HG03342 (cell line): Measurements from ENCODE around the gene MAP3K5.
A peak's percentile ranks its signal among the peaks of the same experiment; 100 is the strongest.

Source experiments
- ATAC-seq: cut with Tn5 transposase; IDR thresholded peaks from one replicate; pipeline ENCODE4 v1.9.1; 2021; ENCODE audit warnings: mild to moderate bottlenecking, moderate library complexity; ENCODE audit not compliant: unreplicated experiment

The MAP3K5 gene

GRCh38 chr6:136750696-136751521 is 41.4 kb downstream of the MAP3K5 start:
- ATAC-seq = no peak

DNA sequence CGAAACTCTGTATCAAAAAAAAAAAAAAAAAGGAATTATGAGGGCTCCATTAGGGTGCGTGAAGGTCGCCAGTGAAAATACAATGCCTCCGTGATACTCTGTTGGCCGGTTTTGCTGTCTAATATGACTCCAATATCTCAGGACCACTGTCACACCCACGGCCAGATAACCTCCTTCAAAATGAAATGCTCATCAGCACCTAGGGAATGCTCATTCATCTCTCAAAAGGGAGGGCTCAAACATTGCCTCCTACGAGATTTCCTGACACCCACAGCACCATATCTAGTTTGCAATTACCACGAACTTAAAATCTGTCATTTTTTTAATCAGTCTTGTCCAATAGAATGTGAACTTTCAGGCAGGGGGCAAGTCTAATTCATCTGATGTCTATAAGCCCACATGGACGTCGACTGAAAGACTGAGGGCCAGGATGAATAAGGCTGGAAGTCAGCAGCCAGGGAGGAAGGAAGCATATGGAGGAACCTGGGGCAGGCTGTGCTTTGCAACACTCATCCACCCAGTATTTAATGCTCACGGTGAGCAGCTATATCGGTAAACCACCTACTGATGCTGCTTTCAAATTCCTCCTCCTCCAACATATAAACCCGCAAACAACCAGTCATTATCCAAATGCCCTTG is 42.8 kb downstream of the MAP3K5 start:
- no peak for ATAC-seq

DNA sequence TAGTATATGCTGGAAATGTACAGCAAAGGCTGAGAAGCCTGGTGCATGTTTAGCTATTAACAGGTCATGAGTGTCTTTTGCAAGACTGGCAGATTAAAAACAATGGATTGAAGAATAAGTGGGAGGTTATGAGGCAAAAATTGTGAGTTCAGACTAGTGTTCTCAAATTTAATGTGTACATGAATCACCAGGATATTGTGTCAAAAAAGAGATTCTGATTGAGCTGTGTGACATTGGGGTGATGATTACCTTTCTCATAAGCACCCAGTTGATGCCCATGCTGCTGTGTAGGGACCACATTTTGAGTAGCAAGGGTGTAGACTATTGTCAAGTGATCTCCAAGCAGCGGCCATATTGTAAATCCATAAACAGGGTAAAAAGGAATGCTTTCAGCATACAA is 44.8 kb downstream of the MAP3K5 start:
- no peak for ATAC-seq

GRCh38 chr6:136745300-136745699 is 47.0 kb downstream of the MAP3K5 start:
- ATAC-seq = no peak

- ATAC-seq = no peak
Measured at GRCh38 chr6:136744889-136745288, 47.4 kb downstream of the MAP3K5 start.

DNA sequence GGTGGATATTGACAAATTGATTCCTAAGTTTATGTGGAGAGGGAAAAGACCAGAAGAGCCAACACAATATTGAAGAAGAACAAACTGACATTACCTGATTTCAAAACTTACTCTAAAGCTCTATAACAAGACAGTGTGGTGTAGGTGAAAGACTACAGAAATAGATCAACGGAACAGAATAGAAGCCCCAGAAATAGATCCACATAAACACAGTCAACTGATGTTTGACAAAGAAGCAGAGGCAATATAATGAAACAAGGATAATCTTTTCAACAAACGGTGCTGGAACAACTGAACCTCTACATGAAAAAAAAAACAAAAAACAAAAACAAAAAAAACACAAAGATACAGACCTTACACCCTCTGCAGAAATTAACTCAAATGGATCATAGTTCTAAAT is 50.2 kb downstream of the MAP3K5 start:
- no peak for ATAC-seq

GRCh38 chr6:136740050-136740974 is 52.0 kb downstream of the MAP3K5 start:
- no peak for ATAC-seq

DNA sequence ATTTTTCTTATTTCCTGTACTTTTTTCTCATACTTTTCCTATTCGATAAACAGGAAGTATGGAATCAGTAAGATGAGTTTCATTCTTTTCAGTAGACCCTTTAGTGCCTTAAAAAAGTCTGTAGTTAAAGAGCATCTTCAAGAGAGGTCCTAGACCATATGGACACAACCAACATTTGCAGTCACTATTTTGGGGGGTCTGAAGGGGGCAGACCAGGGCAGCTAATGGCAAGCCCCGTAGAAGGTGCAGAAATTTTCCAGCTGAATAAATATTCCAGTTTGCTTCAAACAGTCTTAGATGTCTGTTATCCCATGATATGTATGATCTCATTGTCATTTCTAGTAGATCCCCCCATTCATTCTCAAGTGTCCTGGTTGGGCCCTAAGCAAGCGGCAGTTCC is 52.8 kb downstream of the MAP3K5 start:
- no peak for ATAC-seq

GRCh38 chr6:136739071-136739470 is 53.2 kb downstream of the MAP3K5 start:
- ATAC-seq = no peak

- no peak for ATAC-seq
Measured at GRCh38 chr6:136738692-136739057, 53.6 kb downstream of the MAP3K5 start.

GRCh38 chr6:136737871-136738691 is 54.2 kb downstream of the MAP3K5 start:
- no peak for ATAC-seq

DNA sequence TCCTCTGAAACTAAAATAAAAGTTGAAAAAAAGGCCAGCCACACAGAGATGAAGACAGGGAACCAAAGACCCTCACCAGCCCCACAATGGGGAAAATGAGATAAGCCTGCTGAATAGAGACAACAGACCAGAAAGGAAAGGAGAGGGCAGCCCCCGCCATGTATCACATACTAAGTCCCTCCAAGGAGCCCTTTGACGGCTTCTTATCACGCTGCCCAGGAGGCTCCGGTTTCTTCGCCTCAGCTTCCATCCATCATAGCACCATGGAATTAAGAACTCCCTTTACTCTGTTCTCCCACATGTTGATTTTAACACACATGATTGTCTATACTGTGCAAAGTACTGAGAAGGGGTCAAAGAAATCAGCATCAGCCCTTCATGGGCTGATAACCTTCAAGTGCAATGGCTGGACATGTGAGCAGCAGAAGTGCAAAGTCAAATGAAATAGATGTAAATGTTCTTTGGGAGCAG is 54.9 kb downstream of the MAP3K5 start:
- no peak for ATAC-seq

DNA sequence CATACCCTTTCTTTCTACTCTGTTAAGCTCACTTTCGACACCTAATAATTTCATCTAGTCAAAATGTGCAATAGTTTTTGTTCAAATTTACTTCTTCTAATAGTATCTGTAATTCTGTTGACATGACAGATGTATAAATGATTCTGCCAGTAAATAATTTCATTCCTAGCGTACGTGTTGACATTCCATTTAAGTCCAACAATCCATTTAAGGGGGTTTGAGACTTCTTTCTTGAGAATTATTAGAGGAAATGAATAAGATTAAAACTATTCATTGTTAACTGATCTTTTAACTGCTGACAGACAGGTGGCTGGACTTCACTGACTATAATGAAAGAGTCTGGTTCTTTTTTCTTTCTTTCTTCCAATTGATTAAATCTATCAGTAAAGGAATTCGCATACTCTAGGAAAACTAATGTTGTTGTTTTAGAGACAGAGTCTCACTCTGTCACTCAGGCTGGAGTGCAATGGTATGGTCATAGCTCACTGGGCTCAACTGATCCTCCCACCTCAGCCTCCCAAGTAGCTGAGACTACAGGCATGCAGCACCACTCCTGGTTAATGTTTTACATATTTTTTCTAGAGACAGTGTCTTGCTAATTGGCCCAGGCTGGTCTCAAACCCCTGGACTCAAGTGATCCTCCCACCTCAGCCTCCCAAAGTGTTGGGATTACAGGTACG is 55.9 kb downstream of the MAP3K5 start:
- ATAC-seq = peak; percentile 73

- ATAC-seq = no peak
Measured at GRCh38 chr6:136734977-136735376, 57.3 kb downstream of the MAP3K5 start.

DNA sequence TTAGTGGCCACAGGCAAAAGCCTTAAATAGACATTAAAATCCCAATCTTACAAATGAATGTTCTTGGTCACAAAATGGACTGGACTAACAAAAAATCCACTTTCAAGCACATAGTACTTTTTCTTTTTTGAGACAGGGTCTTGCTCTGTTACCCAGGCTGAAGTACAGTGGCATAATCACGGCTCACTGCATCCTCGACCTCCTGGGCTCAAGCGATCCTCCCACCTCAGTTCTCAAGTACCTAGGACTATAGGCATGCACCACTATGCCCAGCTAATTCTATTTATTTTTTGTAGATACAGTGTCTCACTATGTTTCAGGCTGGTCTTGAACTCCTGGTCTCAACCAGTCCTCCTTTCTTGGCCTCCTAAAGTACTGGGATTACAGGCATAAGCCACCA is 59.4 kb downstream of the MAP3K5 start:
- no peak for ATAC-seq

DNA sequence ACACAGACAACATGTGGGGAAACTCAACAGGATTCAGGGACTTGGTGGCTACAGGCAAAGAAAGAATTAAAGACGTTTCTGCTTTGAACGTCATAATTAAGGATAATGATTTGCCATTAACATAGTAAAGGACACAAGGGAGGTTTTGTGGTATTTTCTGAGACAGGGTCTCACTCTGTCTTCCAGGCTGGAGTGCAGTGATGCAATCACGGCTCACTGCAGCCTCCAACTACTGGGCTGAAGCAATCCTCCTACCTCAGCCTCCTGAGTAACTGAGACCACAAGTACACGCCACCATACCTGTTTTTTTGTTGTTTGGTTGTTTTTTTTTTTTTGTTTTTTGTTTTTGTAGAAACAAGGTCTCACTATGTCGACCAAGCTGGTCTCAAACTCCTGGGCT is 62.4 kb downstream of the MAP3K5 start:
- no peak for ATAC-seq

- ATAC-seq = no peak
Measured at GRCh38 chr6:136728976-136729515, 63.2 kb downstream of the MAP3K5 start.

GRCh38 chr6:136728033-136728939 is 64.0 kb downstream of the MAP3K5 start:
- ATAC-seq = no peak
